Ascending aorta (tissue), 2 donors: ENCODE measurements around the gene S100A6. TPM values are rescaled to one million over a fixed set of nuclear protein-coding genes. Genes with fewer than 3 reads are reported as not detected.

Experiments used
- DNase-seq, 2 donors: peaks; one replicate each; pipeline ENCODE4 v3.0.0-alpha.2; 2019; ENCODE audit warnings: low spot score in 2 of 2
- H3K27ac ChIP-seq, 2 donors: fragments of 200-600 bp; sonication (generic); one replicate each; pipeline ENCODE4 v1.5.1; 2016 to 2017; ENCODE audit warnings: mild to moderate bottlenecking in 1 of 2
- H3K27me3 ChIP-seq: fragments of 200-600 bp; sonication (generic); one replicate; pipeline ENCODE4 v1.5.1; 2017
- H3K36me3 ChIP-seq, 2 donors: fragments of 200-600 bp; sonication (generic); one replicate each; pipeline ENCODE4 v1.5.1; 2016
- H3K4me1 ChIP-seq, 2 donors: fragments of 200-600 bp; sonication (generic); one replicate each; pipeline ENCODE4 v1.5.1; 2016 to 2017; ENCODE audit warnings: mild to moderate bottlenecking in 1 of 2
- H3K4me3 ChIP-seq, 2 donors: fragments of 200-600 bp; sonication (generic); one replicate each; pipeline ENCODE4 v1.5.1; 2016 to 2017; ENCODE audit warnings: mild to moderate bottlenecking in 1 of 2
- H3K9me3 ChIP-seq, 2 donors: fragments of 200-600 bp; sonication (generic); one replicate each; pipeline ENCODE4 v1.5.1; 2016
- intact Hi-C: fragments of 100-400 bp; cut with DNase I; formaldehyde crosslinking; loops from one replicate; pipeline ENCODE4 v1.15.1; 2023
- total RNA-seq: library from RNA; depleted of rRNA; stranded (reverse); fragments of >200 nt; gene quantifications from one replicate; pipeline ENCODE4 v1.1.0, GENCODE V29; 2016
- TF ChIP-seq, protein P1 (sequence below), 3 experiments: fragments of 200-600 bp in 2 of 3; fragments of 450-650 bp in 1 of 3; sonication (generic) in 2 of 3; IDR thresholded peaks; one replicate each; pipeline ENCODE4 v1.5.1; 2016 to 2019; ENCODE audit warnings: antibody characterized with exemption in 3 of 3, mild to moderate bottlenecking in 1 of 3, moderate library complexity in 1 of 3

S100A6 gene
- total RNA-seq, 1 donor from 2014 or later, result 336 TPM

DNA sequence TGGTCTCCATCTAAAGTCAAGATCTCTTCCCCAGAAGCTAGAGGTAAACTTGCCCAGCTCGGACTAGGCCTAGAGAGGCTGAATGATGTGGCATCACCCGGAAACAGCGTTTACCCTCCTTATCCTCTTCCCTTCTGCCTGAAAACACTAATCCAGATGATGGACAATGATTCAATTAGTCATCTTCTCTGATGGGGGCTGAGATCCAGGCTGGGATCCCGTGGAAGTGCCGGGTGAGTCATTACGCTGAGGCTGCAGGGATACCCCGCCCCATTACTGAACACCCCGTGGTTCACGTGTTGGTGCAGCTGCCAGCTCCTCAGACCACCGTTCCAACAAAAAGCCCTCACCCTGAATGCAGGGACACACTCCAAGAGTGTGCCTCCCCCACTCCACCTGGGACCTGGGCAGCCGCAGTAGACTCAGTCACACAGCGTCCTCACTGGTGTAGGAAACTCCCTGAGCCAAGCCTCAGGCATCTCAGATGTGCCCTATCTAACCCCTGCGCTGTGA lies 2.0 kb downstream of the S100A6 start:
- H3K36me3 ChIP-seq, result no peaks in the 10 kb centered on the region
- peak; percentile 60 to 87 for DNase-seq
- H3K27me3 ChIP-seq, result no peaks in the 10 kb centered on the region
- peak overlapping the region; percentile 98 to 100 for H3K27ac ChIP-seq
- peak overlapping the region; percentile 70 to 95 for H3K4me3 ChIP-seq
- H3K9me3 ChIP-seq, result no peaks in the 10 kb centered on the region
- TF ChIP-seq, protein P1, sequence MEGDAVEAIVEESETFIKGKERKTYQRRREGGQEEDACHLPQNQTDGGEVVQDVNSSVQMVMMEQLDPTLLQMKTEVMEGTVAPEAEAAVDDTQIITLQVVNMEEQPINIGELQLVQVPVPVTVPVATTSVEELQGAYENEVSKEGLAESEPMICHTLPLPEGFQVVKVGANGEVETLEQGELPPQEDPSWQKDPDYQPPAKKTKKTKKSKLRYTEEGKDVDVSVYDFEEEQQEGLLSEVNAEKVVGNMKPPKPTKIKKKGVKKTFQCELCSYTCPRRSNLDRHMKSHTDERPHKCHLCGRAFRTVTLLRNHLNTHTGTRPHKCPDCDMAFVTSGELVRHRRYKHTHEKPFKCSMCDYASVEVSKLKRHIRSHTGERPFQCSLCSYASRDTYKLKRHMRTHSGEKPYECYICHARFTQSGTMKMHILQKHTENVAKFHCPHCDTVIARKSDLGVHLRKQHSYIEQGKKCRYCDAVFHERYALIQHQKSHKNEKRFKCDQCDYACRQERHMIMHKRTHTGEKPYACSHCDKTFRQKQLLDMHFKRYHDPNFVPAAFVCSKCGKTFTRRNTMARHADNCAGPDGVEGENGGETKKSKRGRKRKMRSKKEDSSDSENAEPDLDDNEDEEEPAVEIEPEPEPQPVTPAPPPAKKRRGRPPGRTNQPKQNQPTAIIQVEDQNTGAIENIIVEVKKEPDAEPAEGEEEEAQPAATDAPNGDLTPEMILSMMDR (IDR thresholded peaks at IDR 0.05), result no peak
- H3K4me1 ChIP-seq, result peaks cover 5 to 27% of the 10 kb centered on the region in 2 donors
- intact Hi-C loops, result loop anchor here (1.0 to 10.0 kb wide), 5 partner anchors 16 to 241 kb away; partner anchors contain the start of genes S100A14, S100A3 and SLC27A3

DNA sequence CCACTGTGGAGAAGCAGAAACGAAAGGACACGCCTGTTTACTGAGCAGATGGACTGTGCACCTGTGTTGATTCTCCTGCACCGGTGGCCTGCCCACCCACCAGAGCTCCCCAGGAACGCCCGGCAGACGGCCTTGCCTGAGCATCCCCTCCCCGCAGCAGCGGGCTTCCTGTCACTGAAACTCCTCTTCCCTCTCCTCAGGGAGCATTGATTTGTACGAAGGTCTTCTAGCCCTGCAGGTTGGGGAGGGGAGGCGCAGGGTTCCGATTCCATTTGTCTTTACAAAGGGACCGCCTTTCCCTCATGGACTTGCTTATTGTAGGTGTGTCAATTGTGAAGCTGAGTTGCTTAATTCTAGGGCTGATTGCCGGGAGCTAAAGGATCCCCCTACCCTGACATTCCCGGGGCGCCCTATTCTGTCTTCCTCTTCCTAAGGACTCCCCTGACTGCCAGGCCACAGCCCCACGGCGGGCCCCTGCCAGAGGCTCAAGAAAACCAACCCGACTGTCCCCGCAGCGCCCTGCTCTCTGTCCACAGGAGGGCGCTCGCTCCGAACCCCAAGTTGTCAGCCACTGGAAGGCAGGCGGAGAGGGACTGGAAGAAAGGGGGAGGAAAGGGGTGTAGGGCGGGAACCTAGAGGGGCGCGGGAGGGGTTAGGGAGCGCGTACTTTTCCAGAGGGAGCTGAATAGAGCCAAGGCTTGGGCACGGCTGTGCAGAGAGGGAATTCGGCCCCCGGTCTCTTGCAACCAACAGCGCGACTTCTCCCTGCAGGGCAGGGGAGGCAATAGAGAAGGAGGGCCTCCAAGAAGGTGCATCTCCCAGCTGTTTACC lies 2.8 kb downstream of the S100A6 start:
- Histone ChIP-seq H3K27me3 (no peaks in the 10 kb centered on the region), H3K4me1 (peaks cover 5 to 27% of the 10 kb centered on the region in 2 donors), H3K4me3 (peak overlapping the region; percentile 70 to 95), H3K27ac (peak overlapping the region; percentile 98 to 100), H3K9me3 (no peaks in the 10 kb centered on the region), H3K36me3 (no peaks in the 10 kb centered on the region)
- intact Hi-C loops, result loop anchor here (1.0 to 10.0 kb wide), 5 partner anchors 16 to 242 kb away; partner anchors contain the start of genes S100A14, S100A3 and SLC27A3
- peak; percentile 65 to 95 for DNase-seq
- TF ChIP-seq, protein P1 (IDR thresholded peaks at IDR 0.05), result peak; percentile 94 to 96 (median 96)

DNA sequence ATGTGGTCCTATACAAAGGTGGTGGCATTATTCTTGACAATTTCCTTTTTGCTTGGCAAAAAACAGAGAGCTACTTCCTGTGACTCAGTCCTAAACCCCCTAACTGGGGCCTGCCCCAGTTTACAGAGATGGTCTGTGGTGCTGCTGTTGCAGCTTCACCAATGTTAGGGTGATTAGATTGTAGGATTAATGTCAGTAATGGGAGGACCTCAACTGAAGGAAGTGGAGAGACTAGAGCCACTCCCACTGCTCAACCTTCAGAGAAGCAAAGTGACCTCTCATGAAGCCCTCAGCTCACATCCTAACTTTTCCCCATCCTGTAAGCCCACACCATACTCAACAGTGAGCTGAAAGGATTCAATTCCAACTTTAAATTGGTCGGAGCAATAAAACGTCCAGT lies 3.6 kb downstream of the S100A6 start:
- Histone ChIP-seq H3K27me3 (no peaks in the 10 kb centered on the region), H3K4me3 (no peak overlapping the region), H3K36me3 (no peaks in the 10 kb centered on the region), H3K9me3 (no peaks in the 10 kb centered on the region), H3K4me1 (peaks cover 5 to 27% of the 10 kb centered on the region in 2 donors), H3K27ac (peak overlapping the region; percentile 98 to 100)
- TF ChIP-seq, protein P1 (IDR thresholded peaks at IDR 0.05), result no peak
- intact Hi-C loops, result loop anchor here (2.0 to 10.0 kb wide), 3 partner anchors 21 to 243 kb away; partner anchors contain the start of genes S100A14 and SLC27A3
- DNase-seq, result no peak

DNA sequence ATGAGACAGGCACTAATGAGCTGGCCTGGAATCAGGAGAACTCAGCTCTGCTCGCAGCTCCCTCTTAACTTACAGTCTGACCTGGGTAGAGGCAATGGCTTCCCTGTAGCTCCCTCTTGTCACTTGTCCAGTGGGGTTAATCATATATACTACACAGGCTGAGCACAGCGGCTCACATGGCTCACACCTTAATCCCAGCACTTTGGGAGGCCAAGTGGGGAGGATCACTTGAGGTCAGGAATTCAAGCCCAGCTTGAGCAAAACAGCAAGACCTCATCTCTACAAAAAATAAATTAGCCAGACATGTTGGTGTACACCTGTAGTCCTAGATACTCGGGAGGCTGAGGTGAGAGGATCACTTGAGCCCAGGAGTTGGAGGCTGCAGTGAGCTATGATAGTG lies 4.2 kb downstream of the S100A6 start:
- Histone ChIP-seq H3K4me1 (peaks cover 5 to 24% of the 10 kb centered on the region in 2 donors), H3K27me3 (no peaks in the 10 kb centered on the region), H3K36me3 (no peaks in the 10 kb centered on the region), H3K9me3 (no peaks in the 10 kb centered on the region), H3K4me3 (no peak overlapping the region), H3K27ac (peak overlapping the region; percentile 98 to 100)
- TF ChIP-seq, protein P1 (IDR thresholded peaks at IDR 0.05), result no peak
- intact Hi-C loops, result loop anchor here (2.0 to 10.0 kb wide), 3 partner anchors 21 to 243 kb away; partner anchors contain the start of genes S100A14 and SLC27A3
- DNase-seq, result no peak

DNA sequence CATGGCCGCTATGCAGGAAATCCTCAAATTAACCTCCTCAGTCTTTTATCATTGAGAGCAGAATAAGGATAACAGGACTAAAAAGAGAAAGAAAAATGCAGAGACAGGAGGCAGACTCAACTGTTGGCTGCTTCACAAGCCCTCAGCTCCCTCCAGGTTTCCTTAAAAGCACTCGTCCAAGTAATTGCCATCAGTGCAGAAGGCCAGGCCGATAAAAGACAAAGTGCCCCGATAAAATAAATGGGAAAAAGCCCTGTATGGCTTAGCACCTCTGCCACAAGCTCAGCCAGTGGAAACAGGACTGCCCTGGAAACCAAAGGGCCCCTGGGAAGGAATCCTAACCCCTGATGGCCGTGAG lies 8.1 kb downstream of the S100A6 start:
- DNase-seq, result no peak
- Histone ChIP-seq H3K4me3 (no peak overlapping the region), H3K4me1 (peaks cover 2 to 14% of the 10 kb centered on the region in 2 donors), H3K9me3 (no peaks in the 10 kb centered on the region), H3K27me3 (no peaks in the 10 kb centered on the region), H3K27ac (peak overlapping the region; percentile 49), H3K36me3 (no peaks in the 10 kb centered on the region)
- TF ChIP-seq, protein P1 (IDR thresholded peaks at IDR 0.05), result no peak
- intact Hi-C loops, result no loop called here
